ENCODE measurements around the gene SUPT3H. TPM values are rescaled to one million over a fixed set of nuclear protein-coding genes. Genes with fewer than 3 reads are reported as not detected.
"Not testable (repeated sequence)": the region's sequence is repeated elsewhere in the genome, so short reads cannot be mapped to it uniquely, and the experiment has no call there.

SUPT3H gene
- total and polyA plus RNA-seq, 12 donors, result 2.1 to 6.2 (median 3.5) TPM

- no peak overlapping the region for H3K27ac ChIP-seq
- DNase-seq (no peak), ATAC-seq (no peak)
- H3K4me1 ChIP-seq, result no peaks in the 10 kb centered on the region
- no peaks in the 10 kb centered on the region for H3K9me3 ChIP-seq
- H3K27me3 ChIP-seq, result no peaks in the 10 kb centered on the region
- WGBS, 2 donors, result 88 to 90% methylated on average over 4 of the region's 4 CpGs
- intact Hi-C loops (cut with DNase I), result no loop called here
- H3K4me3 ChIP-seq, result no peak overlapping the region
- H3K36me3 ChIP-seq, result no peaks in the 10 kb centered on the region
- no peak for TF ChIP-seq CTCF (IDR thresholded peaks at IDR 0.05)
Measured at GRCh38 chr6:45184040-45184439, 193.7 kb downstream of the SUPT3H start.

GRCh38 chr6:45176373-45176772 lies 201.4 kb downstream of the SUPT3H start:
- WGBS, 2 donors, result 77% methylated on average over 6 of the region's 9 CpGs
- ATAC-seq; H3K4me3 ChIP-seq; H3K27ac ChIP-seq; H3K9me3 ChIP-seq; H3K36me3 ChIP-seq; intact Hi-C loops (cut with DNase I); H3K4me1 ChIP-seq; DNase-seq; H3K27me3 ChIP-seq: not testable (repeated sequence)

- no peaks in the 10 kb centered on the region for H3K9me3 ChIP-seq
- WGBS, 2 donors, result 77 to 80% methylated on average over 7 of the region's 7 CpGs
- ATAC-seq (no peak), DNase-seq (no peak)
- no peaks in the 10 kb centered on the region for H3K27me3 ChIP-seq
- H3K36me3 ChIP-seq, result no peaks in the 10 kb centered on the region
- no peak overlapping the region for H3K27ac ChIP-seq
- intact Hi-C loops (cut with DNase I), result no loop called here
- peaks cover 0 to 7% (median 0%) of the 10 kb centered on the region in 9 donors for H3K4me1 ChIP-seq
- H3K4me3 ChIP-seq, result no peak overlapping the region
- TF ChIP-seq CTCF (IDR thresholded peaks at IDR 0.05), result no peak
Measured at GRCh38 chr6:45175272-45175671, 202.5 kb downstream of the SUPT3H start.

- Histone ChIP-seq H3K36me3 (no peaks in the 10 kb centered on the region), H3K9me3 (no peaks in the 10 kb centered on the region), H3K27ac (no peak overlapping the region), H3K4me3 (no peak overlapping the region), H3K27me3 (no peaks in the 10 kb centered on the region), H3K4me1 (peaks cover 0 to 8% (median 0%) of the 10 kb centered on the region in 9 donors)
- DNase-seq (no peak), ATAC-seq (no peak)
- intact Hi-C loops (cut with DNase I), result no loop called here
- WGBS, 2 donors, result 49 to 77% methylated on average over 3 of the region's 3 CpGs
- no peak for TF ChIP-seq CTCF (IDR thresholded peaks at IDR 0.05)
Measured at GRCh38 chr6:45174045-45174444, 203.7 kb downstream of the SUPT3H start.

- DNase-seq (no peak), ATAC-seq (no peak)
- whole genome bisulfite sequencing, 2 donors, result 47 to 67% methylated on average over 1 of the region's 1 CpG
- Histone ChIP-seq H3K27me3 (no peaks in the 10 kb centered on the region), H3K4me1 (peaks cover 0 to 8% (median 0%) of the 10 kb centered on the region in 9 donors), H3K27ac (no peak overlapping the region), H3K36me3 (no peaks in the 10 kb centered on the region), H3K9me3 (no peaks in the 10 kb centered on the region), H3K4me3 (no peak overlapping the region)
- no peak for TF ChIP-seq CTCF (IDR thresholded peaks at IDR 0.05)
- intact Hi-C loops (cut with DNase I), result no loop called here
Measured at GRCh38 chr6:45171380-45171779, 206.4 kb downstream of the SUPT3H start.

Data from heart right ventricle (tissue), 16 donors.